ENCODE data around the gene CDH23.
"Not testable (repeated sequence)": the region's sequence is repeated elsewhere in the genome, so short reads cannot be mapped to it uniquely, and the experiment has no call there.

The CDH23 gene

DNA sequence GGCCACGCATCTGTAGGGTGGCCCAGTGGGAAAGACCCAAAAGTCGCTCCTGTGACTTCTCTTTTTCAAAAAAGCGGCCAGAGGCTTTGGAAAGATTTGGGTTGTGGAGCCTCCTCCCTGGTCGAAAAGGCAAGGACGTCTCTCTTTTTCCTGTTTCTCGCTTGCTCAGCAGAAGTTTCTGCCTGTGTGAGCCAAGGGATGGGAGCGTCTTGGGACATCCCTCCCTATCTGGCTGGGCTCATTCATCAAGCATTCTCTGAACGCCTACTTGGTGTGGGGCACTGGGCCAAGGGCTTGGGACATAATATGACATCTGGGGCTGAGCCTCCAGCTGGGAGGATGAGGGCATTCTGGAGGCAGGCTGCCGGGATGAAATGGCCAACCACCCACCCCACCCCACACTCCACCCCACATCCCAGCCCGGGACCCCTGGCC is 201.9 kb downstream of the CDH23 start:
- Histone ChIP-seq H3K4me2 (ENCODE audit: low read length) (no peak overlapping the region), H3K4me1 (ENCODE audit: control insufficient read depth, low read length) (no peaks in the 10 kb centered on the region), H3K9me3 (ENCODE audit: control insufficient read depth, insufficient read depth, low read length) (no peaks in the 10 kb centered on the region), H3K27me3 (ENCODE audit: control insufficient read depth, low read length) (no peaks in the 10 kb centered on the region), H3K36me3 (ENCODE audit: control insufficient read depth, low read length) (no peaks in the 10 kb centered on the region), H4K20me1 (ENCODE audit: control insufficient read depth, insufficient read depth, low read depth, low read length) (no peaks in the 10 kb centered on the region), H3K9me2 (replicated peaks; ENCODE audit: control insufficient read depth, low read length) (no peaks in the 10 kb centered on the region), H3K4me3 (ENCODE audit: low read length) (no peak overlapping the region), H3K79me2 (ENCODE audit: control insufficient read depth, low read length) (no peaks in the 10 kb centered on the region), H3K27ac (ENCODE audit: low read depth, low read length) (no peak overlapping the region), H3F3A (ENCODE audit: control insufficient read depth, insufficient read depth) (no peaks in the 10 kb centered on the region)
- TF ChIP-seq EZH2phosphoT487 (IDR thresholded peaks at IDR 0.05; ENCODE audit: borderline replicate concordance, low read length): no peak
- TF ChIP-seq, protein P1, sequence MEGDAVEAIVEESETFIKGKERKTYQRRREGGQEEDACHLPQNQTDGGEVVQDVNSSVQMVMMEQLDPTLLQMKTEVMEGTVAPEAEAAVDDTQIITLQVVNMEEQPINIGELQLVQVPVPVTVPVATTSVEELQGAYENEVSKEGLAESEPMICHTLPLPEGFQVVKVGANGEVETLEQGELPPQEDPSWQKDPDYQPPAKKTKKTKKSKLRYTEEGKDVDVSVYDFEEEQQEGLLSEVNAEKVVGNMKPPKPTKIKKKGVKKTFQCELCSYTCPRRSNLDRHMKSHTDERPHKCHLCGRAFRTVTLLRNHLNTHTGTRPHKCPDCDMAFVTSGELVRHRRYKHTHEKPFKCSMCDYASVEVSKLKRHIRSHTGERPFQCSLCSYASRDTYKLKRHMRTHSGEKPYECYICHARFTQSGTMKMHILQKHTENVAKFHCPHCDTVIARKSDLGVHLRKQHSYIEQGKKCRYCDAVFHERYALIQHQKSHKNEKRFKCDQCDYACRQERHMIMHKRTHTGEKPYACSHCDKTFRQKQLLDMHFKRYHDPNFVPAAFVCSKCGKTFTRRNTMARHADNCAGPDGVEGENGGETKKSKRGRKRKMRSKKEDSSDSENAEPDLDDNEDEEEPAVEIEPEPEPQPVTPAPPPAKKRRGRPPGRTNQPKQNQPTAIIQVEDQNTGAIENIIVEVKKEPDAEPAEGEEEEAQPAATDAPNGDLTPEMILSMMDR (IDR thresholded peaks at IDR 0.05; ENCODE audit: low read depth, low read length, poor library complexity, severe bottlenecking): no peak

GRCh38 chr10:71599518-71599917 is 202.8 kb downstream of the CDH23 start:
- Histone ChIP-seq H3K9me3 (ENCODE audit: control insufficient read depth, insufficient read depth, low read length) (no peaks in the 10 kb centered on the region), H3K9me2 (replicated peaks; ENCODE audit: control insufficient read depth, low read length) (no peaks in the 10 kb centered on the region), H3K27ac (ENCODE audit: low read depth, low read length) (no peak overlapping the region), H3K36me3 (ENCODE audit: control insufficient read depth, low read length) (no peaks in the 10 kb centered on the region), H3K4me1 (ENCODE audit: control insufficient read depth, low read length) (no peaks in the 10 kb centered on the region), H4K20me1 (ENCODE audit: control insufficient read depth, insufficient read depth, low read depth, low read length) (no peaks in the 10 kb centered on the region), H3K4me3 (ENCODE audit: low read length) (no peak overlapping the region), H3F3A (ENCODE audit: control insufficient read depth, insufficient read depth) (no peaks in the 10 kb centered on the region), H3K27me3 (ENCODE audit: control insufficient read depth, low read length) (no peaks in the 10 kb centered on the region), H3K79me2 (ENCODE audit: control insufficient read depth, low read length) (no peaks in the 10 kb centered on the region), H3K4me2 (ENCODE audit: low read length) (no peak overlapping the region)
- TF ChIP-seq, protein P1 (IDR thresholded peaks at IDR 0.05; ENCODE audit: low read depth, low read length, poor library complexity, severe bottlenecking): no peak
- no peak for TF ChIP-seq EZH2phosphoT487 (IDR thresholded peaks at IDR 0.05; ENCODE audit: borderline replicate concordance, low read length)

DNA sequence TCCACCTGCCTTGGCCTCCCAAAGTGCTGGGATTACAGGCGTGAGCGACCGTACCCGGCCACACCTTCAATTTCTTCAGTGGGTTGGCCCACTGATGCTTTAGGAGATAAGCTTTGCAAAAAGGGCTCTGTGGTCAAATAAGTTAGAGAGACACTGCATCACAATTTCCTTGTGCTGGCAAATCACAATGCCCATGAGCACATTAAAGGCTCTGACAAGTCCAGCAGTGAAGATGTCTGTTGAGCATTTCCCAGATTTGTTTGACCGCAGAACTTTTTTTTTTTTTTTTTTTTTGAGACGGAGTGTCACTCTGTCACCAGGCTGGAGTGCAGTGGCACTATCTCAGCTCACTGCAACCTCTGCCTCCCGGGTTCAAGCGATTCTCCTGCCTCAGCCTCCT is 203.5 kb downstream of the CDH23 start:
- not testable (repeated sequence) for H3K36me3 ChIP-seq (ENCODE audit: control insufficient read depth, low read length); H3K4me2 ChIP-seq (ENCODE audit: low read length); H4K20me1 ChIP-seq (ENCODE audit: control insufficient read depth, insufficient read depth, low read depth, low read length); H3K4me1 ChIP-seq (ENCODE audit: control insufficient read depth, low read length); H3K4me3 ChIP-seq (ENCODE audit: low read length); H3K79me2 ChIP-seq (ENCODE audit: control insufficient read depth, low read length); H3K9me3 ChIP-seq (ENCODE audit: control insufficient read depth, insufficient read depth, low read length); H3F3A ChIP-seq (ENCODE audit: control insufficient read depth, insufficient read depth); H3K27ac ChIP-seq (ENCODE audit: low read depth, low read length); H3K27me3 ChIP-seq (ENCODE audit: control insufficient read depth, low read length); H3K9me2 ChIP-seq (replicated peaks; ENCODE audit: control insufficient read depth, low read length)

- no peak overlapping the region for H3K4me2 ChIP-seq (ENCODE audit: low read length)
- no peaks in the 10 kb centered on the region for H3K9me3 ChIP-seq (ENCODE audit: control insufficient read depth, insufficient read depth, low read length)
- H3K4me3 ChIP-seq (ENCODE audit: low read length): no peak overlapping the region
- H4K20me1 ChIP-seq (ENCODE audit: control insufficient read depth, insufficient read depth, low read depth, low read length): no peaks in the 10 kb centered on the region
- H3K36me3 ChIP-seq (ENCODE audit: control insufficient read depth, low read length): no peaks in the 10 kb centered on the region
- H3K4me1 ChIP-seq (ENCODE audit: control insufficient read depth, low read length): no peaks in the 10 kb centered on the region
- no peaks in the 10 kb centered on the region for H3F3A ChIP-seq (ENCODE audit: control insufficient read depth, insufficient read depth)
- H3K9me2 ChIP-seq (replicated peaks; ENCODE audit: control insufficient read depth, low read length): no peaks in the 10 kb centered on the region
- no peaks in the 10 kb centered on the region for H3K79me2 ChIP-seq (ENCODE audit: control insufficient read depth, low read length)
- H3K27me3 ChIP-seq (ENCODE audit: control insufficient read depth, low read length): no peaks in the 10 kb centered on the region
- H3K27ac ChIP-seq (ENCODE audit: low read depth, low read length): no peak overlapping the region
- TF ChIP-seq EZH2phosphoT487 (IDR thresholded peaks at IDR 0.05; ENCODE audit: borderline replicate concordance, low read length): no peak
- TF ChIP-seq, protein P1 (IDR thresholded peaks at IDR 0.05; ENCODE audit: low read depth, low read length, poor library complexity, severe bottlenecking): no peak
These were observed 204.1 kb downstream of the CDH23 start for GRCh38 chr10:71600849-71601248.
